HS-5 (cell line): ENCODE results near the gene SETMAR.
"Not testable (repeated sequence)": the region's sequence is repeated elsewhere in the genome, so short reads cannot be mapped to it uniquely, and the experiment has no call there.

Experiments used
- DNase-seq: peaks from one replicate; pipeline ENCODE4 v3.0.0-alpha.2; 2012; ENCODE audit warnings: low read depth

Gene SETMAR

DNA sequence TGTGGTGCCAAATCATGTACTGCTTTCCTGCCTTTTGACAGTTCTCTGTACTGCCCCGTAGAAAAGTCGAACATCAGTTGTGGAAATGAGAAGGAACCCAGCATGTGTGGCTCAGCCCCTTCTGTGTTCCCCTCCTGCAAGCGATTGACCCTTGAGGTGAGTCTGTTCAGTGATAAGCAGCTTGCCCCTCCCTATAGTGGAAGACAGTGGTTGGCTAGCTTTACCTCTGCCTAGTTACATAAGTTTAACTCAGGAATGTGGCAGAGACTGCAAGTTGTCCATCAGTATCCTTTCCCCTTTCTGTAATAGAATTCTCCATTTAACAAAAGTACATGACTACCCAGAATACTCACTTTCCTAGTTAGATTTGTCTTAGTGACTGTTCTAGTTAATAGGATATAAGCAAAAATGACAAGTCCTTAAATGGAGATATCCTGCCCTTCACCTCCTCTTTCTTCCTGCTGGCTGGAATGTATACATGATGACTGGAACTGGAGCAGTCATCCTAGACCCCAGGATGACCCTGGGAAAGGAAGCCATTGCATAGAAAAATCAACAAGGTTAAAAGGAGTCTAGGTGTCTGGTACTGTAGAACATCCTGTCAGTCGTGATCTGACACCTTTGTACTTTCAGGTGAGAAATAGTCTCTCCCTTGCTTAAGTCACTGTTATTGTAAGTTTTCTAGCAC, 10.6 kb downstream of the SETMAR start:
- no peak for DNase-seq

- DNase-seq: no peak
These were observed 11.5 kb downstream of the SETMAR start for GRCh38 chr3:4314688-4315087.

DNA sequence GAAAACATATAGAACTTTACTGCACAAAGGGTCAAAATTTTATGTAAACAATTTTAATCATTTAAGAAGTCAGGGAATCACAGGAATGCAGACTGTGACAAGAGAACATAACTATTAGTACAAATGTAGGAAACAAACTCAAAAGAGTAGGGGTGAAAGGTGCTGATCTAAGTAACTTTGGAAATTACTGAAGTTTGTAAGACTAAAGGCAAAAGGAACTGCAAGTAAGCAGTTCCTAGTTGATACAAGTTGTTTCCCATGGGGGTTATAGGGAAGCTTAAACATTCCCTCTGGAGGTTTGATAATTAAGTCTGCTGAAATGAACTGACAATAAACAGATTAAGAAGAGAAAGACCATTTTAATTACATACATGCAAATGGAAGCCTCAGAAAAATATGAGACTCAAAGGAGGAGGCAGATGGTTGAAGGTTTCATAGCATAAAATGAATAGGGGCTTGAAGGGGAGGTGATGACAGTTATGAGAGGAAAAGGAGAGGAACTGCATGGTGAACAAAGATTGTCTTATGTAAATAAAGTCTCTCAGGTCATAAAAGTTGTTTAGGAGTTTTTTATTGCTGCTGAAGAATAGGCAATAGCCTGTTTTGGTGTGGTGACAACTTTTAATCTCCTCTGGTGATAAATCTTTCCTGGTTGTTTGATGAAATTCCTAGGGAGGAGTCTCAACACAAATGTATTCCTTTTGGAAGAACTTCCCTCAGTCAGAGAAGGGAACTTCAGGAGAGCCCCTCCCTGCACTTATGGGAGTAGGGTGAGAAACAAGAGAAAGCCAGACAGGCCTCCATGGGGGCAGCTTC, 17.1 kb downstream of the SETMAR start:
- no peak for DNase-seq

DNA sequence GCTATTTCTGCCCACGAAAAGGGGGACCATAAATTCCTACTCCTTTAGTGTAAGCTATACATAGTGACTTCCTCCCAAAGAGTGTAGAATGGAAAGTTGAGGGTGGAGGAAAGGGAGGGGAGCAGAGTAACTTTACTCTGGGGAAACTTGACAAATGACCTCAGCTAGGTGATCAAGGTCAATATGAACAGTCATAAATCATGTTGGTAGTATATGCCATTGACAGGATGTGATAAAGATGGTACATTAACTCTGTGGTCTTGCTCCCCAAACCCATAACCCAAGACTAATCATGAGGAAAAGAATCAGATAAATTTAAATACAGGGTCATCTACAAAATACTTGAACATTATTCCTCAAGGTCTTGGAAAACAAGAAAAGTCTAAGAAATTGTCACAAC, 18.6 kb downstream of the SETMAR start:
- DNase-seq: no peak

DNA sequence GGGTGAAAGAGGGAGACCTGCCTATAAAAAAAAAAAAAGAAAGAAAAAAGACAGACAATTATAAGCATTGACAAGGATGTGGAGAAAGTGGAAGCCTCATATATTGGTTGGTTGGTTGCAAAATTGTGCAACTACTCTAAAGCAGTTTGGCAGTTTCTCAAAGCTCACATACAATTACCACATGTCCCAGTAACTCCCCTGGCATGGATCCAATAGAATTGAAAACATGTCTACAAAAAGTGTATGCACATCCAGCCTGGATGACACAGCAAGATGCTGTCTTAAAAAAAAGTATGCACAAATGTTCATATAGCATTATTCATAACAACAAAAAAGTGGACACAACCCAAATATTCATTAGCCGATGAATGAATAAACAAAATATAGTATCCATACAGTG, 19.5 kb downstream of the SETMAR start:
- DNase-seq: peak; percentile 8

GRCh38 chr3:4323246-4324027, 20.3 kb downstream of the SETMAR start:
- no peak for DNase-seq

- DNase-seq: no peak
These were observed 23.7 kb downstream of the SETMAR start for GRCh38 chr3:4326868-4327267.

DNA sequence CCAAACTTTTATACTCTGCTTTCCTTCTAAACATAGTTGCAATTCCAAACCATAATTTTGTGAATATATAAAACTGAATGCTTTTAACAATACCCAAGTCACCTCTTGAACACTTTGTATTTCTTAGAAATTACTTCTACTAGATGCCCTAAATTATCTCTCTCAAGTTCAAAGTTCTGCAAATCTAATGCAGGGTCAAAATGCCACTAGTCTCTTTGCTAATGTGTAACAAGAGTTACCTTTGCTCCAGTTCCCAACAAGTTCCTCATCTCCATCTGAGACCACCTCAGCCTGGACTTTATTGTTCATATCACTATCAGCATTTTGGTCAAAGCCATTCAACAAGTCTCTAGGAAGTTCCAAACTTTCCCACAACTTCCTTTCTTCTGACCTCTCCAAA, 26.6 kb downstream of the SETMAR start:
- DNase-seq: not testable (repeated sequence)

DNA sequence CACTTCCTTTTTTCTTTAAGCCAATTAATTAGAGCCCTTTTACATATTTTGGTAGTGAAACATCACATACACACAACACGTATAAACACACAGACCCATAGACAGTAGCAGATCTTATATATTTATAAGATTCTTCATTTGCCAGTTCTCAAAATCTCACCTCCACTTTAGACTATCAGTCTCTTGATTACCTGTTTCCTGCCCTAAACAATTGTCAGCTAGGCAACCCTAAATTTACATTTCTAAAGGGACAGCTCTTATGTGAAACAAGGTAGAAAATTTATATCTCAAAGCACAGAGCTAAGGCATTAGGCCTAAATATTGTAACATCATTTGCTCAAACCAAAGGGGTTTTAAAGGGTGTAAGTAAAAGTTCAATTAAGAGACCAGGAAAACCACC, 28.9 kb downstream of the SETMAR start:
- no peak for DNase-seq

DNA sequence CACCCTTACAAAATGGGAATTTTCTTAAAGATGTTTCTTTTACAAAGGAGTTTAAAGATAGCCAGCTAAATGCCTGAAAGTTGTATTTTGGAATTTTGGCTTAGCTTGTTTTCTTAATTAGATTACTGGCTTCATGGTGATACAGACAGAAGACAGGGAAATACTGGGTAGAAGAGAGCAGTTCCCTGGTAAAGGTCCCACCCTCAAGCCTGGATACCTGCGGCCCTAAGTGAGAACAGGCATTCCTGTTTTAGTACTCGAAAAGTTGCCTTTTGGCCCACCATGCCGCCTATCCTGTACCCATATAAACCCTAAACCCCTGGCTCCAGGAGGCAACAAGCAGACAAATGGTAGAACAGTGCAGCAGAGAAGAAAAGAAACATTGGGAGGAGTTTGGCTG, 29.4 kb downstream of the SETMAR start:
- DNase-seq: no peak

DNA sequence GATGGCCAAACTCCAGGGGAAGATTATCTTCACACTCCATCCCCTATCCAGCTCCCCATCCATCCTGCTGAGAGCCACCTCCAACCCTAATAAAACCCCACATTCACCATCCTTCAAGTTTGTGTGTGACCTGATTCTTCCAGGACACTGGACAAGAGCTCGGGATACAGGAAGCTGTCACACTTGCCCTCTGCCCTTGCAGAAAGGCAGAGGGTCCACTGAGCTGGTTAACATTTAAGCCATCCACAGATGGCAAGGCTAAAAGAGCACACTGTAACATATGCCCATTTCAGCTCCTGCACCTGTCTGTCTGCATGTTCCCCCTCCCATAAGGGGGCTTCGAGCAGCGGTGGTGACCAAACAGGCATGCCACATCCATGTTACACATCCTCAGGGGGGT, 29.8 kb downstream of the SETMAR start:
- DNase-seq: no peak

DNA sequence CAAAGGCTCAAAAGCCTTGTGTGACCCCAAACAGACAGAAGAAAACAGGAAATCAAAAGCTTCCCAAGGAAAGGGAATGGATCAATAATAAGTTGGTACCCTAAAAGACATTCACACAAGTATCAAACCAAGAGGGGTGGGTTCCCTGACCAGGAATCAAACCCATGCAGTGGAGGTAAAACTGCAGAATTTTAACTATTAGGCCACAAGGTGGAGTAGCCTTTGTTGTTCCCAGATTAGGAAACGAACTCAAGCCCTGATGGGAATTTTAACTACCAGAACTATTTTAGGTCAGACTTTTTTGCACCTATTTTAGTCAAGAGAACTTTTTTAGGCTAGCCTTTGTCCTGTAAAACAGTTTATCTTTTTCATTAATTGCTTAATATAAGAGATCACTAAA, 31.4 kb downstream of the SETMAR start:
- no peak for DNase-seq

- no peak for DNase-seq
These were observed 32.8 kb downstream of the SETMAR start for GRCh38 chr3:4335840-4336562.

DNA sequence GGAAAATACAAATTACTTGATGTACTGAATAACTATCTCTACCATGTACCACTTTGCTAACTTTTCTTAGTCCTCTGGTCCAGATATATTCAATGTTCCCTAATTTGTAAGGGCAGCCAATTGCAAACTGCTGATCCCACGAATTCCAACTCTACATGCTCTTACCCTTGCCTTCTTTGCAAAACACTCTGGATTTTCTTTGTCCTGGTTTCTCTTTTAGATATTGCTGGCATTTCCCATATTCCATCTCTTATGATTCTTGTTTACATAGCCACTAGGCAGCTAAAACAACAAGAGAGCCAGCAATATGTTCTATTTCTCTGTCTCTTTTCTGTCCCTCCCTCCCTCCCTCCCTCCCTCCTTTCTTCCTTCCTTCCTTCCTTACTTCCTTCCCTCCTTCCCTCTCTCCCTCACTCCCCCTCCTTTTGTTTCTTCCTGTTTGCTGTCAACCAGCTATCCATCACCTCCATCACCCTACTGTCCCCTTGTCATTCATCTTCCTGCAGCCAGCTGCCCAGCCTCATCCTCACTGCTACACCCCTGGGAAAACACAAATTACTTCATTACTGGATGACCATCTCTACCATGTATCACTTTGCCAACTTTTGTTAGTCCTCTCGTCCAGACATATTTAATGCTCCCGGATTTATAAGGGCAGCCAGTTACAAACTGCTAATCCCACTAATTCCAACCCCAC, 33.8 kb downstream of the SETMAR start:
- DNase-seq: no peak

GRCh38 chr3:4338751-4339150, 35.6 kb downstream of the SETMAR start:
- DNase-seq: no peak

DNA sequence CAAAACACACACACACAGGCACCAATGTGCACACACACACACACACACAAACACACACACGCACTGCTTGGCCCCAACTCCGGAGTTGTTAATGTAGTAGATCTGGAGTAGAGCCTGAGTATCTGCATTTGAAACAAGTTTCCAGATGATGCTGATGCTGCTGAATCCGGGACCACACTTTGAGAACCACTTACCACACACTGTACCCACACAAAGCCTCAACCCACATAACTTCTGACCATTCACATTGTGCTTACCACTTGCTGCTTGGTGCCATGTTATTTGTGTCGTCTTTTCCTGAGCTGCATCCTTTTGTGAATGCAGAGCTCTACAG, 36.9 kb downstream of the SETMAR start:
- no peak for DNase-seq

DNA sequence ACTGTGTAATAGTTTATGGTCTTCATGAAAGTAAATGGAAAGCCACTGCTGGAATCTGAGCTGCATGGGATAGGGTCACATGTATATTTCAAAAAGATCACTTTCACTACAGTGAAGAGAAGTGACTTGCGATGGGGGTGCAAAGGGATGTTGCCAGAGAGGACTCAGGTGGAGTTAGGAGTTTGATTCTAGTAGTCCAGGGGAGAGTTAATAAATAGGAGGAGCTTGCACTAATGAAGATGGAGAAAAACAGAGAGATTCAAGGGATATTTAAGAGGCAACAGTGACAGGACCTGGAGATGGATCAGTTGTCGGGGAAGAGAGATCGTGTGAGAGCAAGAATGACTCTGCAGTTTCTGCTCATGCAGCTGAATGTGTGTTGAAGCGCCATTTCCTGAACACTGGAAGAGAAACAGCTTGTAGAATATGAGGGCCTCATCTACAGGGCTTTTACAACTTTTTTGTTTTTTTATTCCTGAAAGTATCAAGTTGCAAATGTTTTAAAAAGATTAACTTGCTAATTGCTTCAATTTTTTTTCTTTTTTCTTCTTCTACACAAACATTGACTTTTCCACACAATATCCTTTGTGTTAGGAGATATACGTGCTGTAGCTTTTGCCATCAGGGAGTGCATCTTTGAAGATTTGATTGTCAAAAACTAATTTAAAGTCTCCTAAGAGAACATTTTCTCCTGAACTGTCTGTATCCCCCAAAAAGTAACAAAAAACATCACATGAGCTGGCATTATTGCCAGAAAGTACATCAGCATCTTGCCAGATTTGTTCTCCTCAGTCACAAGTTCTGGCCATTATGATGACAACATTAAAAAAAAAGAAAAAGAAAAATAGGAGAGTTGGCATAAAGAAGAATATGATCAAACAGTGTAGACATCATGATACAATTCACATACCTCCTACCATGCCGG, 37.5 kb downstream of the SETMAR start:
- DNase-seq: no peak

DNA sequence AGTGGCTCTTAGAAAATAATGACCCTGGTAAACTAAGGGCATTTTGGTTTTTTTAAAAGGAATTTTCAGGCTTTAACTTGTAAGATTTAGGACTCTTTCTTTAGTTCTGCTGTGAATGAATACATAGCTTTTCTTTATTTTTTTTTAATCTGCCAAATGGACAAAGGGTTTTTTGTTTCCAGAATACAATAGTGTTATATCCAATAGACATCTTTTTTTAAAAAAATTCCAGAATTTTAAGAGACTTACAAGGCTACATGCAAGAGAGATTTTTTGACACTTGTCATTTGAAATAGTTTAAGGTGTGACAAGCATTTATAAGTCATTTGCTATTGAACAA, 38.1 kb downstream of the SETMAR start:
- DNase-seq: no peak

DNA sequence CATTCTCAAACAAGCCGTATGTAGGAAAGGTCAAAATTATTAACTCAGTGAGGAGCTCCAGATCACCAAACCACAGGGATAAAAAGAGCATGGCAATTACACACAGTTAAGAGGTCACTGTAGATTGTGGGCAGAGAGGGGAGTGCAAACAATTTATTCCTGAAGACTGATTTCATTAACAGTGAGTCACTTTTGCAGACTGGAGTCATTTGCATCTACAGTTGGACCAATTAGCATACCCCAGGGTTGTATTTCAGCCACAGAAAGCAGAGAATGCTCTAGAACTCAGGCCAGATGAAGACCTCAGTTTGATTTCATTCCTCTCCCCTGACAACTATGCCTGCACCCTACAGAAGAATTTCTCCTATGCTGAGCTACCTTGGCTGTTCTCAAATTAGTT, 40.1 kb downstream of the SETMAR start:
- DNase-seq: peak; percentile 10

GRCh38 chr3:4350789-4351163, 47.6 kb downstream of the SETMAR start:
- DNase-seq: peak; percentile 31
